Activated CD4-positive, alpha-beta T cell treated with anti-CD3 and anti-CD28 coated beads, Interleukin-2, amount 10 ng/mL, durations not matched to agents 7 days and 5 days (primary cell): Measurements from ENCODE around the gene PRDM15. TPM values are rescaled to one million over a fixed set of nuclear protein-coding genes. Genes with fewer than 3 reads are reported as not detected.

ENCODE experiments used
- CTCF ChIA-PET: fragments of 350-600 bp; sonication (Branson Sonifier 250); formaldehyde crosslinking; loops from one replicate; lab custom pipeline; 2021; ENCODE audit warnings: antibody characterized with exemption; lab: Charles Lee
- POLR2A ChIA-PET: fragments of 350-600 bp; sonication (Branson Sonifier 250); formaldehyde crosslinking; loops from one replicate; lab custom pipeline; 2021; ENCODE audit warnings: antibody characterized with exemption; lab: Charles Lee
- DNase-seq: peaks from one replicate; pipeline ENCODE4 v3.0.0-alpha.2; 2020
- H3K27ac Mint-ChIP-seq: one replicate; pipeline ENCODE4 v1.8.0; 2021; ENCODE audit warnings: mild to moderate bottlenecking, moderate library complexity, mixed read lengths
- H3K27me3 Mint-ChIP-seq: one replicate; pipeline ENCODE4 v1.8.0; 2021; ENCODE audit warnings: mixed read lengths
- H3K36me3 Mint-ChIP-seq: one replicate; pipeline ENCODE4 v1.8.0; 2021; ENCODE audit warnings: low read depth, mixed read lengths
- H3K4me1 Mint-ChIP-seq: one replicate; pipeline ENCODE4 v1.8.0; 2021; ENCODE audit warnings: mixed read lengths
- H3K4me3 Mint-ChIP-seq: one replicate; pipeline ENCODE4 v1.8.0; 2021; ENCODE audit warnings: mild to moderate bottlenecking, moderate library complexity, mixed read lengths
- H3K9me3 Mint-ChIP-seq: one replicate; pipeline ENCODE4 v1.8.0; 2021; ENCODE audit warnings: mixed read lengths
- total RNA-seq, 2 experiments: library from RNA; stranded (reverse); gene quantifications; one replicate each; pipeline ENCODE4 v1.2.3, GENCODE V29; 2021

PRDM15 gene
- total RNA-seq, 2 experiments from 2014 or later = 10.0 to 10.3 TPM

- no peak overlapping the region for H3K27ac Mint-ChIP-seq
- no peaks in the 10 kb centered on the region for H3K9me3 Mint-ChIP-seq
- DNase-seq = no peak
- no peak overlapping the region for H3K4me3 Mint-ChIP-seq
- ChIA-PET POLR2A (no interaction called here), CTCF (interaction anchor here (1.5 kb wide), 1 partner anchor 11 kb away, joined by 3 read pairs; no protein-coding TSS in a partner anchor)
- peaks cover 65% of the 10 kb centered on the region for H3K27me3 Mint-ChIP-seq
- no peaks in the 10 kb centered on the region for H3K36me3 Mint-ChIP-seq
- H3K4me1 Mint-ChIP-seq = peaks cover 17% of the 10 kb centered on the region
Observed at GRCh38 chr21:41772351-41773080, 106.6 kb downstream of the PRDM15 start.

- H3K9me3 Mint-ChIP-seq = no peaks in the 10 kb centered on the region
- H3K36me3 Mint-ChIP-seq = peaks cover 2% of the 10 kb centered on the region
- no peak for DNase-seq
- peaks cover 22% of the 10 kb centered on the region for H3K4me1 Mint-ChIP-seq
- peaks cover 66% of the 10 kb centered on the region for H3K27me3 Mint-ChIP-seq
- ChIA-PET CTCF (interaction anchor here (1.5 kb wide), 1 partner anchor 10 kb away, joined by 3 read pairs; no protein-coding TSS in a partner anchor), POLR2A (no interaction called here)
- no peak overlapping the region for H3K4me3 Mint-ChIP-seq
- H3K27ac Mint-ChIP-seq = no peak overlapping the region
Observed at GRCh38 chr21:41771625-41771945, 107.6 kb downstream of the PRDM15 start.

GRCh38 chr21:41770901-41771624 is 108.1 kb downstream of the PRDM15 start:
- no peak overlapping the region for H3K4me3 Mint-ChIP-seq
- no peak overlapping the region for H3K27ac Mint-ChIP-seq
- H3K36me3 Mint-ChIP-seq = peaks cover 2% of the 10 kb centered on the region
- no peak for DNase-seq
- ChIA-PET CTCF (interaction anchor here (1.5 kb wide), 1 partner anchor 10 kb away, joined by 3 read pairs; no protein-coding TSS in a partner anchor), POLR2A (no interaction called here)
- H3K9me3 Mint-ChIP-seq = no peaks in the 10 kb centered on the region
- H3K4me1 Mint-ChIP-seq = peaks cover 22% of the 10 kb centered on the region
- peaks cover 66% of the 10 kb centered on the region for H3K27me3 Mint-ChIP-seq

GRCh38 chr21:41769933-41770332 is 109.2 kb downstream of the PRDM15 start:
- ChIA-PET POLR2A (no interaction called here), CTCF (interaction anchor here (1.0 to 1.2 kb wide), 2 partner anchors 9 to 10 kb away, joined by 3 read pairs; no protein-coding TSS in a partner anchor)
- H3K4me1 Mint-ChIP-seq = peaks cover 26% of the 10 kb centered on the region
- no peaks in the 10 kb centered on the region for H3K9me3 Mint-ChIP-seq
- peaks cover 67% of the 10 kb centered on the region for H3K27me3 Mint-ChIP-seq
- DNase-seq = no peak
- H3K27ac Mint-ChIP-seq = no peak overlapping the region
- peak overlapping the region; percentile 11 for H3K4me3 Mint-ChIP-seq
- H3K36me3 Mint-ChIP-seq = peaks cover 2% of the 10 kb centered on the region

GRCh38 chr21:41769521-41769920 is 109.6 kb downstream of the PRDM15 start:
- Mint-ChIP-seq H3K36me3 (peaks cover 2% of the 10 kb centered on the region), H3K27ac (no peak overlapping the region), H3K27me3 (peaks cover 67% of the 10 kb centered on the region), H3K4me1 (peaks cover 26% of the 10 kb centered on the region), H3K9me3 (no peaks in the 10 kb centered on the region), H3K4me3 (peak overlapping the region; percentile 11)
- DNase-seq = no peak
- ChIA-PET POLR2A (no interaction called here), CTCF (interaction anchor here (1.0 to 1.2 kb wide), 2 partner anchors 9 kb away, joined by 3 read pairs; no protein-coding TSS in a partner anchor)

- H3K9me3 Mint-ChIP-seq = no peaks in the 10 kb centered on the region
- peak overlapping the region; percentile 42 for H3K27ac Mint-ChIP-seq
- ChIA-PET POLR2A (no interaction called here), CTCF (interaction anchor here (1.2 kb wide), 1 partner anchor 15 kb away, joined by 3 read pairs; no protein-coding TSS in a partner anchor)
- H3K4me1 Mint-ChIP-seq = peaks cover 26% of the 10 kb centered on the region
- H3K36me3 Mint-ChIP-seq = peaks cover 2% of the 10 kb centered on the region
- no peak for DNase-seq
- H3K4me3 Mint-ChIP-seq = peak overlapping the region; percentile 70
- H3K27me3 Mint-ChIP-seq = peaks cover 67% of the 10 kb centered on the region
Observed at GRCh38 chr21:41769111-41769510, 110.0 kb downstream of the PRDM15 start.

GRCh38 chr21:41768437-41769042 is 110.6 kb downstream of the PRDM15 start:
- Mint-ChIP-seq H3K9me3 (no peaks in the 10 kb centered on the region), H3K4me1 (peaks cover 26% of the 10 kb centered on the region), H3K36me3 (peaks cover 2% of the 10 kb centered on the region), H3K27me3 (peaks cover 65% of the 10 kb centered on the region), H3K4me3 (peak overlapping the region; percentile 70), H3K27ac (peak overlapping the region; percentile 42)
- POLR2A ChIA-PET = interaction anchor here (0.6 kb wide), 1 partner anchor 18 kb away, joined by 3 read pairs; no protein-coding TSS in a partner anchor
- CTCF ChIA-PET = interaction anchor here (1.2 kb wide), 1 partner anchor 15 kb away, joined by 3 read pairs; no protein-coding TSS in a partner anchor
- peak; percentile 34 for DNase-seq

- no peak overlapping the region for H3K27ac Mint-ChIP-seq
- POLR2A ChIA-PET = interaction anchor here (0.6 kb wide), 1 partner anchor 19 kb away, joined by 3 read pairs; no protein-coding TSS in a partner anchor
- peak; percentile 10 for DNase-seq
Observed at GRCh38 chr21:41767606-41768436, 111.3 kb downstream of the PRDM15 start.

DNA sequence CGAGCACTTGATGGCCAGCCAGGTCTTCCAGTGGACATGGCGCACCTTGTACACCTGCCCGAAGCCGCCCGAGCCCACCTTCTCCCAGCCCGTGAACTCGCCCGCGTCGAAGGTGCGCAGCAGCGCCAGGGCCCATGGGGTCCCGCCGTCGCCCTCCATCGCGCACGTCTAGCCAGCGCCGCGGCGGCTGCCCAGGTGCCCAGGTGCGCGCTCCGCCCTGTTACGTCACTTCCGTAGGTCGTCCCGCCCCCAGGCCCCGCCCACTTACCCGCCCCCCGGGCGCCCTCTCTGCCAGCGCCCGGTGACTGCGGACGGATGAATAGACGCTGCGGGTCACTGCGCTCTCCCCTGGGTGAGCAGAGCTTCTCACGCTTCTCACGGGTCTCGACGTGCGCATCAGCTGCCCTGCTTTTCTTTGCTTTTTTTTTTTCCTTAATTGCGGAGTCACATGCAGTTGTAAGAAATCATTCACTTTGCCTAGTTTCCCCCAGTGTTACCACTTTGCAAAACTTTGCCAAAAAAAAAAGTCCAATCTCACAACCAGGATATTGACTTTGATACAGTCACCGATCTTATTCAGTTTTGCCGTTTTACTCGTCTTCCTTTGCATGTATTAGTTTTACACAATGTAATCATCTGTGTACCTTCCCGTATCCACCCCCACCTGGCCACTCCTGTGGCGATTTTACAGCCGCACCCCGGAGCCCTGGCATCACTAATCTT is 112.1 kb downstream of the PRDM15 start, which contains the start of gene RIPK4:
TSS of gene RIPK4 (minus strand) at position 170 of the 723 bp plus-strand sequence. CDS start at position 159, 11 bp downstream.
- Mint-ChIP-seq H3K4me3 (peak within 1 kb of the TSS; percentile 70), H3K27me3 (peaks cover 71% of the 10 kb centered on the region), H3K4me1 (peaks cover 26% of the 10 kb centered on the region), H3K27ac (no peak within 1 kb of the TSS), H3K36me3 (peaks cover 2% of the 10 kb centered on the region), H3K9me3 (no peaks in the 10 kb centered on the region)
- DNase-seq = peak; percentile 56
- ChIA-PET POLR2A (no interaction called here), CTCF (no interaction called here)

More at GRCh38 chr21:41767606-41768436, 111.3 kb downstream of the PRDM15 start:
- Mint-ChIP-seq H3K27me3 (peaks cover 70% of the 10 kb centered on the region), H3K36me3 (peaks cover 2% of the 10 kb centered on the region), H3K4me1 (peaks cover 26% of the 10 kb centered on the region), H3K9me3 (no peaks in the 10 kb centered on the region), H3K4me3 (peak overlapping the region; percentile 70)
- CTCF ChIA-PET = interaction anchor here (1.2 kb wide), 1 partner anchor 16 kb away, joined by 3 read pairs; no protein-coding TSS in a partner anchor

DNA sequence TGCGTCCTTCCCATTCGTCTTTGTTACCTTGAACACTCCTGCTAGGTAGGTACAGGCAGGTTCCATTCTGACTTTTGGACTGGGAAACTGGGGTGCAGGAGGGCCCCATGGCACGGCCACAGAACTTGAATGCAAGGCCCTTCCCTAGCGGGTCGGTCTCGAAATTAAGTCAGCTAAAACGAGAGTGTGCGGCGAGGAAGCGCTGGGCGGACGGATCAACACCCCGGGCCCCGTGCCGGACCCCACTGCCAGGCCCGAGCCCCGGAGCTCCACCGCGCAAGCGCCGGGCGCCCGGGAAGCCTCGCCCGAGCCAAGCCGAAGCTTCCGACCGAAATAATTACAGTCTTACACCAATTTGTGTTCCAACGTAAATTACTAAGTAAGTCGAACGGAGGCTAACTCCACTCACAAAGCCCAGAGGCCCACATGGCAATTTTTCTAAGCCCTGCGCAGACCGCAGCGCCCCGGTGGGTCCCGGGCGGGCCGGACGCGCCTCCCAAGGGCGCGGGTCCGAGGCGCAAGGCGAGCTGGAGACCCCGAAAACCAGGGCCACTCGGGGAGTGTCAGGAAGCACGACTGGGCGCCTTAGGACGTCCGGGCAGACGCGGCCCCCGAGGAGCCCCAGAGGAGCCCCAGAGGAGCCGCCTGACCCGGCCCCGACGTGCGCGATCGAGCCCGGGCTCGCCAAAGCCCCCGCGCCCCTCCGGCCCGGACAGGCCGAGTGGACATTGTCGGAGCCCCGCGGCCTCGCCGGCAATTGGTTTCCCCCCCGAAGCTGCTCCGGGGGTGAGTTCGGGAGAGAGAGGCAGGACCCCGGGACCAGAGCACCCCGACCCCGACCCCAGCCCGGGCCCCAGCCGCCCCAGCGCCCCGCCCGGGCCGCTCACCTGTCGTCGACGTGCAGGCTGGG is 112.9 kb downstream of the PRDM15 start:
- Mint-ChIP-seq H3K27ac (no peak overlapping the region), H3K36me3 (peaks cover 2% of the 10 kb centered on the region), H3K4me3 (peak overlapping the region; percentile 27), H3K9me3 (no peaks in the 10 kb centered on the region), H3K27me3 (peaks cover 79% of the 10 kb centered on the region), H3K4me1 (peaks cover 28% of the 10 kb centered on the region)
- POLR2A ChIA-PET = no interaction called here
- DNase-seq = no peak
- CTCF ChIA-PET = interaction anchor here (1.4 kb wide), 1 partner anchor 12 kb away, joined by 5 read pairs; no protein-coding TSS in a partner anchor
